Measurements from ENCODE around the gene ARL2BP.

DNA sequence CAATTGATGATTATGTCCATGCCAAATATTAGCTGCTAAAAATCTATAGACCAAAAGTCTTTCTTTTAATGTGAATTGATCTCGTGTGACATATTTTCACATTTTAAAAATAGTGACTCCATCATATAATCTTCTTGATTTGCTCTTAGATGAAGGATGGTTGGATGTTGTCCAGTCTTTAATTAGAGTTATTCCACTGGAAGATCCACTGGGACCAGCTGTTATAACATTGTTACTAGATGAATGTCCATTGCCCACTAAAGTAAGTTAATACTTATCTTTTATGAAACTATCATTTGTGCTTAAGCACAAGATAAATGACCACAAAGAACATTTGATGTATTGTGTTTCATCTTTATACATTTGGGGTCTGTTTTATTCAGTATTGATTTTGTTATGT lies 36.1 kb upstream of the ARL2BP start:
- TF ChIP-seq, protein P1, sequence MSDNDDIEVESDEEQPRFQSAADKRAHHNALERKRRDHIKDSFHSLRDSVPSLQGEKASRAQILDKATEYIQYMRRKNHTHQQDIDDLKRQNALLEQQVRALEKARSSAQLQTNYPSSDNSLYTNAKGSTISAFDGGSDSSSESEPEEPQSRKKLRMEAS (IDR thresholded peaks at IDR 0.05) = no peak
- TF ChIP-seq, protein P2, sequence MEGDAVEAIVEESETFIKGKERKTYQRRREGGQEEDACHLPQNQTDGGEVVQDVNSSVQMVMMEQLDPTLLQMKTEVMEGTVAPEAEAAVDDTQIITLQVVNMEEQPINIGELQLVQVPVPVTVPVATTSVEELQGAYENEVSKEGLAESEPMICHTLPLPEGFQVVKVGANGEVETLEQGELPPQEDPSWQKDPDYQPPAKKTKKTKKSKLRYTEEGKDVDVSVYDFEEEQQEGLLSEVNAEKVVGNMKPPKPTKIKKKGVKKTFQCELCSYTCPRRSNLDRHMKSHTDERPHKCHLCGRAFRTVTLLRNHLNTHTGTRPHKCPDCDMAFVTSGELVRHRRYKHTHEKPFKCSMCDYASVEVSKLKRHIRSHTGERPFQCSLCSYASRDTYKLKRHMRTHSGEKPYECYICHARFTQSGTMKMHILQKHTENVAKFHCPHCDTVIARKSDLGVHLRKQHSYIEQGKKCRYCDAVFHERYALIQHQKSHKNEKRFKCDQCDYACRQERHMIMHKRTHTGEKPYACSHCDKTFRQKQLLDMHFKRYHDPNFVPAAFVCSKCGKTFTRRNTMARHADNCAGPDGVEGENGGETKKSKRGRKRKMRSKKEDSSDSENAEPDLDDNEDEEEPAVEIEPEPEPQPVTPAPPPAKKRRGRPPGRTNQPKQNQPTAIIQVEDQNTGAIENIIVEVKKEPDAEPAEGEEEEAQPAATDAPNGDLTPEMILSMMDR (IDR thresholded peaks at IDR 0.05; ENCODE audit: low read depth, low read length, missing input control) = no peak
- TF ChIP-seq, protein P3, sequence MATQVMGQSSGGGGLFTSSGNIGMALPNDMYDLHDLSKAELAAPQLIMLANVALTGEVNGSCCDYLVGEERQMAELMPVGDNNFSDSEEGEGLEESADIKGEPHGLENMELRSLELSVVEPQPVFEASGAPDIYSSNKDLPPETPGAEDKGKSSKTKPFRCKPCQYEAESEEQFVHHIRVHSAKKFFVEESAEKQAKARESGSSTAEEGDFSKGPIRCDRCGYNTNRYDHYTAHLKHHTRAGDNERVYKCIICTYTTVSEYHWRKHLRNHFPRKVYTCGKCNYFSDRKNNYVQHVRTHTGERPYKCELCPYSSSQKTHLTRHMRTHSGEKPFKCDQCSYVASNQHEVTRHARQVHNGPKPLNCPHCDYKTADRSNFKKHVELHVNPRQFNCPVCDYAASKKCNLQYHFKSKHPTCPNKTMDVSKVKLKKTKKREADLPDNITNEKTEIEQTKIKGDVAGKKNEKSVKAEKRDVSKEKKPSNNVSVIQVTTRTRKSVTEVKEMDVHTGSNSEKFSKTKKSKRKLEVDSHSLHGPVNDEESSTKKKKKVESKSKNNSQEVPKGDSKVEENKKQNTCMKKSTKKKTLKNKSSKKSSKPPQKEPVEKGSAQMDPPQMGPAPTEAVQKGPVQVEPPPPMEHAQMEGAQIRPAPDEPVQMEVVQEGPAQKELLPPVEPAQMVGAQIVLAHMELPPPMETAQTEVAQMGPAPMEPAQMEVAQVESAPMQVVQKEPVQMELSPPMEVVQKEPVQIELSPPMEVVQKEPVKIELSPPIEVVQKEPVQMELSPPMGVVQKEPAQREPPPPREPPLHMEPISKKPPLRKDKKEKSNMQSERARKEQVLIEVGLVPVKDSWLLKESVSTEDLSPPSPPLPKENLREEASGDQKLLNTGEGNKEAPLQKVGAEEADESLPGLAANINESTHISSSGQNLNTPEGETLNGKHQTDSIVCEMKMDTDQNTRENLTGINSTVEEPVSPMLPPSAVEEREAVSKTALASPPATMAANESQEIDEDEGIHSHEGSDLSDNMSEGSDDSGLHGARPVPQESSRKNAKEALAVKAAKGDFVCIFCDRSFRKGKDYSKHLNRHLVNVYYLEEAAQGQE (IDR thresholded peaks at IDR 0.05) = no peak
- no peak for TF ChIP-seq RAD21 (IDR thresholded peaks at IDR 0.05)
- no peak for TF ChIP-seq YY1 (IDR thresholded peaks at IDR 0.05)
- no peak for TF ChIP-seq FOXA2 (IDR thresholded peaks at IDR 0.05)
- no peak for TF ChIP-seq RXRA (IDR thresholded peaks at IDR 0.05)
- no peak for TF ChIP-seq EGR1 (IDR thresholded peaks at IDR 0.05; ENCODE audit: low read depth in 2 of 2)
- TF ChIP-seq HNF4A (conservative IDR thresholded peaks at IDR 0.05) = no peak
- TF ChIP-seq GABPA (IDR thresholded peaks at IDR 0.05 in 1 of 2, conservative IDR thresholded peaks at IDR 0.05 in 1 of 2) = no peak
